Activated CD8-positive, alpha-beta T cell treated with anti-CD3 and anti-CD28 coated beads for 36 hours (primary cell): ENCODE data around the gene KIF7. TPM values are rescaled to one million over a fixed set of nuclear protein-coding genes. Genes with fewer than 3 reads are reported as not detected.

Experiments
- ATAC-seq: fragments of 200-7000 bp; cut with Tn5 transposase; one replicate; pipeline ENCODE4 v1.10.0; 2021; ENCODE audit warnings: mild to moderate bottlenecking, moderate library complexity
- CTCF ChIA-PET: fragments of 350-600 bp; sonication (Branson Sonifier 250); formaldehyde crosslinking; loops from one replicate; lab custom pipeline; 2021; ENCODE audit warnings: antibody characterized with exemption; lab: Charles Lee
- POLR2A ChIA-PET: fragments of 350-600 bp; sonication (Branson Sonifier 250); formaldehyde crosslinking; loops from one replicate; lab custom pipeline; 2021; ENCODE audit warnings: antibody characterized with exemption; lab: Charles Lee
- DNase-seq: peaks from one replicate; pipeline ENCODE4 v3.0.0-alpha.2; 2020
- H3K27ac Mint-ChIP-seq: one replicate; pipeline ENCODE4 v1.8.0; 2021; ENCODE audit warnings: mild to moderate bottlenecking, mixed read lengths
- H3K27me3 Mint-ChIP-seq: one replicate; pipeline ENCODE4 v1.8.0; 2021; ENCODE audit warnings: mixed read lengths
- H3K36me3 Mint-ChIP-seq: one replicate; pipeline ENCODE4 v1.8.0; 2021; ENCODE audit warnings: low read depth, mixed read lengths
- H3K4me1 Mint-ChIP-seq: one replicate; pipeline ENCODE4 v1.8.0; 2021; ENCODE audit warnings: low read depth, mixed read lengths
- H3K4me3 Mint-ChIP-seq: one replicate; pipeline ENCODE4 v1.8.0; 2021; ENCODE audit warnings: mild to moderate bottlenecking, moderate library complexity, mixed read lengths
- H3K9me3 Mint-ChIP-seq: one replicate; pipeline ENCODE4 v1.8.0; 2021; ENCODE audit warnings: mixed read lengths
- intact Hi-C: fragments of 100-400 bp; cut with micrococcal nuclease; formaldehyde crosslinking; loops from one replicate; pipeline ENCODE4 v1.10.0; 2022
- total RNA-seq, 2 experiments: library from RNA; stranded (reverse); gene quantifications; one replicate each; pipeline ENCODE4 v1.2.3, GENCODE V29; 2021
- TF ChIP-seq, protein P1 (sequence below): fragments of 200-600 bp; IDR thresholded peaks from one replicate; pipeline ENCODE4 v1.8.0; 2022; ENCODE audit warnings: antibody characterized with exemption, mild to moderate bottlenecking

The KIF7 gene
- total RNA-seq, 2 experiments from 2014 or later = 2.7 to 3.7 TPM

DNA sequence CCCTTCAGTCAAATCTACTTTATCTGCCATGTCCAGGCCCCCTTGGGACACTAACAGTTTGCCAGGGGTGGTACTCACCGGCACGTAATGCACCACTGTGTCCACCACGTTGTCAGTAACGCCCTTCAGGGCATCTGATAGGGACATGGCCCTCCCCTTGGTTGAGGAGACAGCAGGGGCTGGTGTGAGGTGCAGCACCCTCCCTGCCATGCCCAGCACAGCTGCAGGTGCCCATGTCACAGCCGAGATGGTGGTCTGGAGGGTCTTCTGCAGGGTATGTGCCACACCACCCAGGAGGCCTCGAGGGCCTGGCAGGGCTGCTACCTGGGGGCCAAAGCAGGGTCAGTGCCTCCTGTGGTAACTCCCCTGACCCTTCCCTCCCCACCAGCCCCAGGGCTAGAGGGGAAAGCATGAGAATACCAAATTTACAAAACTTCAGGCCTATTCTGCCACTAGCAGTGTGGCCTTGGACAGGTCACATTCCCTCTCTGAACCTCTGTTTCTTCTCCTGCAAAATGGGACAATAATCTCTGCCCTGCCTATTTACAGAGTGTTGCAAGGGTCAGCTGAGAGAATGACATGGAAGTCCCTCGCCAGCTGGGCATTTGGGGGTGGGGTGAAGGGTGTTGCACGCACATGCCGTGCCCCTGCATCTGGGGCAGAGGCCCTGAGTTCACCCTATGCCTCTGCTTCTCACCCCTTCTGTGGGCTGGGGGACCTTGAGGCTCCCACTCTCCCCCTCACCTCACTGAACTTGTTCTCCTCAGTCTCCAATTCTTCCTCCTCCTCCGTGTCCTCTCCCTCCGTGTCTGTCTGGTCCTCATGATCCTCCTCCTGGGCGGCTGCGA, 11.8 kb upstream of the KIF7 start:
- no peak overlapping the region for H3K4me3 Mint-ChIP-seq
- TF ChIP-seq, protein P1, sequence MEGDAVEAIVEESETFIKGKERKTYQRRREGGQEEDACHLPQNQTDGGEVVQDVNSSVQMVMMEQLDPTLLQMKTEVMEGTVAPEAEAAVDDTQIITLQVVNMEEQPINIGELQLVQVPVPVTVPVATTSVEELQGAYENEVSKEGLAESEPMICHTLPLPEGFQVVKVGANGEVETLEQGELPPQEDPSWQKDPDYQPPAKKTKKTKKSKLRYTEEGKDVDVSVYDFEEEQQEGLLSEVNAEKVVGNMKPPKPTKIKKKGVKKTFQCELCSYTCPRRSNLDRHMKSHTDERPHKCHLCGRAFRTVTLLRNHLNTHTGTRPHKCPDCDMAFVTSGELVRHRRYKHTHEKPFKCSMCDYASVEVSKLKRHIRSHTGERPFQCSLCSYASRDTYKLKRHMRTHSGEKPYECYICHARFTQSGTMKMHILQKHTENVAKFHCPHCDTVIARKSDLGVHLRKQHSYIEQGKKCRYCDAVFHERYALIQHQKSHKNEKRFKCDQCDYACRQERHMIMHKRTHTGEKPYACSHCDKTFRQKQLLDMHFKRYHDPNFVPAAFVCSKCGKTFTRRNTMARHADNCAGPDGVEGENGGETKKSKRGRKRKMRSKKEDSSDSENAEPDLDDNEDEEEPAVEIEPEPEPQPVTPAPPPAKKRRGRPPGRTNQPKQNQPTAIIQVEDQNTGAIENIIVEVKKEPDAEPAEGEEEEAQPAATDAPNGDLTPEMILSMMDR = no peak
- DNase-seq (no peak), ATAC-seq (no peak)
- intact Hi-C loops = no loop called here
- peaks cover 23% of the 10 kb centered on the region for H3K27me3 Mint-ChIP-seq
- H3K27ac Mint-ChIP-seq = no peak overlapping the region
- peaks cover 4% of the 10 kb centered on the region for H3K4me1 Mint-ChIP-seq
- H3K36me3 Mint-ChIP-seq = no peaks in the 10 kb centered on the region
- ChIA-PET POLR2A (no interaction called here), CTCF (no interaction called here)
- H3K9me3 Mint-ChIP-seq = no peaks in the 10 kb centered on the region

DNA sequence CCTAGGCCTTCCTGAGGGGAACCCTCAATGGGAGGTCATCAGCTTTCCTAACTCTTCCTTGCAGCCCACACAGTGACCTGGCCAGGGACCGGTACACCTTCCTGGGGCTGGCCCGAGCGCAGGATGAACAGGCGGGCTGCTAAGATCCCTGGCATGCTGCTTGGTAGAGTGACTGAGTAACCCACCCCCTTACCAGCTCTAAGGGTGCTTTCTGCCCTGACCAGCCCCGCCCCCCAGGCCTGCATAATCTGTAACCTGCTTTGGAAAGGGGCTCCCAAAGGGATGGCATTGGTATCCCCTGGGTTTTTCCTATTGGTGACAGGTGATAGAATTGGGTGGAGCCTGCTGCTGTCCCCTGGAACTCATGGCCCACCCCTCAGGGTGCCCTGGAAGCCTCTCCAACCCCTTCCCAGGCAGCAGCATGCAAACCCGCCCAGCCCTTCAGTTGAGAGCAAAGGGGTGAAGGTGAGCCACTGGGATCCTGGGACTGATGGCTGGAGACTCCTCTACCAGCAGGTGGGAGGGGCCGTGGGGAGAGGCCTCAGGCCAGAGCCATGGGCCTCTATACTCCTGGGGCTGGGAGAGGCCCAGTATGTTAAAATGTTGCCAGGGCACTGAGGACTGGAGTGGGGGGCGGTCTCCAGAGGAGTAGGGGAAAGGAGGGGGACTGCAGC, 11.1 kb upstream of the KIF7 start:
- peaks cover 26% of the 10 kb centered on the region for H3K27me3 Mint-ChIP-seq
- ChIA-PET POLR2A (no interaction called here), CTCF (interaction anchor here (0.8 kb wide), 1 partner anchor 9 kb away, joined by 3 read pairs; no protein-coding TSS in a partner anchor)
- DNase-seq (no peak), ATAC-seq (no peak)
- H3K27ac Mint-ChIP-seq = no peak overlapping the region
- peaks cover 1% of the 10 kb centered on the region for H3K4me1 Mint-ChIP-seq
- intact Hi-C loops = no loop called here
- no peak overlapping the region for H3K4me3 Mint-ChIP-seq
- no peaks in the 10 kb centered on the region for H3K9me3 Mint-ChIP-seq
- TF ChIP-seq, protein P1 = no peak
- H3K36me3 Mint-ChIP-seq = no peaks in the 10 kb centered on the region

DNA sequence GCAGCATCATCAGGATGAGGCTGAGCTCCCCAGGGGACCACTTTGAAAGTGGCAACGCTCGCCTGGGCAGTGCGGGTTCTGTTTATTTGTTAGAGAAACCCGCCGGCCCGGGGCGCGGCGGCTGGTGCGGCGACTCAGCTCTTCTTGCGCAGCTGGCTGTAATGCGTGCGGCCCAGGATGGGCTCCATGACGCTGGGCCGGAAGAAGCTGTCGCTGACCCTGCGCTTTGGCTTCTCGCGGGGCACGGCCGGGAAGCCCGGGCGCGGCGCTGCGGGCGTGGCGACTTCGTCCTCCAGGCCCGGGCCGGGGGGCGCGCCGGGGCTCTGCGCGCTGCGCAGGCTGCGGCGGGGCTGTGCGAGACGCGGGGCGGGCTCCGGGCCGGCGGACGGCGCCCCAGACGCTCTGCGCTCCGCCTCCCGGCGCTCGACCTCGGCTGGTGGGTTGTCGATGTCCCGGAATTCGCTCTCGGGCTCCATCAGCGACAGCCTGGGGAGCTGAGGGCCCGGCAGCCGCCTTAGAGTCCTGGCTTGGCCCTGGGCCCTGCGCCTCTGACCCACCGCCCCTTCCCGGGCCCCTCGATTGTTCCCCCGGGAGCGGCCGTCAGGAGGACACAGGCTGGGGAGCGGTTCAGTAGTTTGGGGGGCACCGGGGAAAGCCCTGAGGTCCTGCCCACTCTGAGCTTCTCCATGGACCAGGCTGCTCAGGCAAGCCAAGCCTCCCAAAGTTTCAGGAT, 10.3 kb upstream of the KIF7 start:
- ATAC-seq = peak; percentile 72
- intact Hi-C loops = no loop called here
- Mint-ChIP-seq H3K9me3 (no peaks in the 10 kb centered on the region), H3K4me1 (peaks cover 1% of the 10 kb centered on the region), H3K27ac (no peak overlapping the region), H3K36me3 (no peaks in the 10 kb centered on the region), H3K27me3 (peaks cover 32% of the 10 kb centered on the region), H3K4me3 (no peak overlapping the region)
- POLR2A ChIA-PET = interaction anchor here (1.7 kb wide), 1 partner anchor 90 kb away, joined by 4 read pairs; the partner anchor contains the start of gene TICRR
- TF ChIP-seq, protein P1 = no peak
- peak; percentile 42 for DNase-seq
- CTCF ChIA-PET = interaction anchor here (0.8 kb wide), 1 partner anchor 10 kb away, joined by 3 read pairs; no protein-coding TSS in a partner anchor

DNA sequence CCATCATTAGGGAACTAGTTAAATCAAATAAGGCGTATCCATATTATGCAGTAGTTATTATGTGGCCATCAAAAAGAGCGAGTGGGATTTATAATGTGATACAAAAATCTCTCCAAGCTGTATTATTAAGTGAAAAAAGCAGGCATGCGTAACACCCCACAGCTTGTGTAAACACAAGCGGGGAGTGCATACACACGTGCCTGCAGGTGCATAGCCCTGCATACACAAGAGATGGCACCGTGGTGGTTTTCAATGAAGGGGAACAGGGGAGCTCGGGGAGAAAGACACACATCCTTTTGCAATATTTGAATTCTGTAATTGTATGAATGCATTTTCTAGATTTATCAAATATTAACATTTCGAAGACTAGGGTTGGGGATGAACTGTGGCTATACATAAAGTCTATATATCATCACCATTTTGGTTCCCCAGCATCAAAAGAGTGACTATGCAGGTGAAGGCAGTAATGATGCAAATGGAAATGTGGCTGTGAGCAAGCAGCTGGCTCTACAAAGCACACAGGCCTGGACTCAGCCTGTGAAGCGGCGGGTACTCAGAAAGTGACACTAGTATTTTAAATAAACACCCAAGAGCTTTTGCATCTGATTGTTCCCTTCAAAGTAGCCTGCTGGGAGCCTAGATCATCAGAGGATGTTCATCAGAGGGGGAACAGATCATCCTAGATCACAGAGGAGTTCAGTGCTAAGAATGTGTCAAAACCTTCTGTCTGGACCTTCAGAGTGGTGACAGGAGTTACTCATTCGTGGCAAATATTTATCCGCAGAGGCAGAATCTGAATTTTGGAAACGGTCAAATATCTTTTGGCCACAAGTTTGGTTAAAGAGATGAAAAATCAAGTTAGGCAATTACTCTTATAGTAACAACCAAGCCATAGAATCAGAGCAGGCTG, 9.4 kb upstream of the KIF7 start:
- Mint-ChIP-seq H3K27ac (no peak overlapping the region), H3K4me1 (peaks cover 1% of the 10 kb centered on the region), H3K27me3 (peaks cover 36% of the 10 kb centered on the region), H3K36me3 (no peaks in the 10 kb centered on the region), H3K9me3 (no peaks in the 10 kb centered on the region), H3K4me3 (peak overlapping the region; percentile 37)
- intact Hi-C loops = no loop called here
- DNase-seq (no peak), ATAC-seq (no peak)
- ChIA-PET POLR2A (interaction anchor here (1.1 to 1.7 kb wide), 2 partner anchors 24 to 89 kb away, joined by 3 to 4 read pairs; partner anchors contain the start of gene TICRR), CTCF (no interaction called here)
- TF ChIP-seq, protein P1 = no peak
